OCI-LY1 (cell line): ENCODE results near the gene PARG.

ENCODE experiments used
- EZH2 ChIP-seq: fragments of 200-600 bp; sonication (generic), shearing (Covaris generic); IDR thresholded peaks from 2 replicates; pipeline ENCODE4 v1.8.0; 2017; ENCODE audit warnings: borderline replicate concordance, mixed run types, mild to moderate bottlenecking, antibody characterized with exemption, low read length, moderate library complexity, mixed read lengths
- TF ChIP-seq, protein P1 (sequence below): fragments of 200-600 bp; sonication (generic), shearing (Covaris generic); IDR thresholded peaks from 2 replicates; pipeline ENCODE4 v1.5.1; 2017; ENCODE audit warnings: mild to moderate bottlenecking, antibody characterized with exemption, low read length, moderate library complexity, mixed read lengths

DNA sequence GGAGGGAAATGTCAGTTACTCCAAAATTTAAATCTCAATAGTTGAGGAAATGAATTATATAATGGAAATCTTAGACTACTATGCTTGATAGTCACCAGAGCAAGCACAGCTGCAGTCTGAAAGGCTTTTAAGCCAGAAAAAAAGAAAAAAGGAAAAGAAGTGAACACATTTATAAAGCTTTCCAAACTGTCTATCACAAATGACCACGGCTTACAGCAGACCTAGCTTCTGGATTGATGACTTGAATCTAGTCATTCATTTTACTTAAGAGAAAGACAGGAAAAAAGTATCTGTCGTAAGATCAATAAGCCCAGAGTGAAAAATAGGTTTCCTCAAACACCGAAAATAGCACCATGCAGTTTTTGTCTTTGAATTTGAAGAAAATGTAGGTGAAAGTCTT lies 111.8 kb downstream of the PARG start:
- TF ChIP-seq, protein P1, sequence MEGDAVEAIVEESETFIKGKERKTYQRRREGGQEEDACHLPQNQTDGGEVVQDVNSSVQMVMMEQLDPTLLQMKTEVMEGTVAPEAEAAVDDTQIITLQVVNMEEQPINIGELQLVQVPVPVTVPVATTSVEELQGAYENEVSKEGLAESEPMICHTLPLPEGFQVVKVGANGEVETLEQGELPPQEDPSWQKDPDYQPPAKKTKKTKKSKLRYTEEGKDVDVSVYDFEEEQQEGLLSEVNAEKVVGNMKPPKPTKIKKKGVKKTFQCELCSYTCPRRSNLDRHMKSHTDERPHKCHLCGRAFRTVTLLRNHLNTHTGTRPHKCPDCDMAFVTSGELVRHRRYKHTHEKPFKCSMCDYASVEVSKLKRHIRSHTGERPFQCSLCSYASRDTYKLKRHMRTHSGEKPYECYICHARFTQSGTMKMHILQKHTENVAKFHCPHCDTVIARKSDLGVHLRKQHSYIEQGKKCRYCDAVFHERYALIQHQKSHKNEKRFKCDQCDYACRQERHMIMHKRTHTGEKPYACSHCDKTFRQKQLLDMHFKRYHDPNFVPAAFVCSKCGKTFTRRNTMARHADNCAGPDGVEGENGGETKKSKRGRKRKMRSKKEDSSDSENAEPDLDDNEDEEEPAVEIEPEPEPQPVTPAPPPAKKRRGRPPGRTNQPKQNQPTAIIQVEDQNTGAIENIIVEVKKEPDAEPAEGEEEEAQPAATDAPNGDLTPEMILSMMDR: no peak
- TF ChIP-seq EZH2: no peak
